Body of pancreas (tissue), 4 donors: ENCODE measurements around the gene CDC123. TPM values are rescaled to one million over a fixed set of nuclear protein-coding genes. Genes with fewer than 3 reads are reported as not detected.
"Not testable (repeated sequence)": the region's sequence is repeated elsewhere in the genome, so short reads cannot be mapped to it uniquely, and the experiment has no call there.

Experiments used
- ATAC-seq: fragments of 150-250 bp; one replicate; pipeline ENCODE4 v1.9.1; 2016
- DNase-seq, 4 donors: peaks; one replicate each; pipeline ENCODE4 v3.0.0-alpha.2; 2019
- H3K27ac ChIP-seq, 4 donors: fragments of 200-600 bp; sonication (generic); 1 replicate in 3 of 4; 2 replicates in 1 of 4; pipeline versions ENCODE4 v1.5.1 to v1.6.1; 2016 to 2019; ENCODE audit warnings: mild to moderate bottlenecking in 1 of 4, mixed read lengths in 1 of 4, moderate library complexity in 1 of 4
- H3K27me3 ChIP-seq, 2 donors: fragments of 200-600 bp; sonication (generic); one replicate each; pipeline ENCODE4 v1.6.0; 2016; ENCODE audit warnings: mild to moderate bottlenecking in 1 of 2
- H3K36me3 ChIP-seq, 2 donors: fragments of 200-600 bp; sonication (generic); replicated peaks in 1 of 2; 2 replicates each; pipeline ENCODE4 v1.5.1; 2016; ENCODE audit warnings: low read depth in 2 of 2; ENCODE audit not compliant: insufficient read depth in 1 of 2
- H3K4me1 ChIP-seq: fragments of 200-600 bp; sonication (generic); one replicate; pipeline ENCODE4 v1.6.0; 2016
- H3K4me3 ChIP-seq, 2 donors: fragments of 200-600 bp; sonication (generic); 1 replicate in 1 of 2; 2 replicates in 1 of 2; pipeline ENCODE4 v1.5.1; 2016 to 2019
- H3K9me3 ChIP-seq, 3 donors: fragments of 200-600 bp; sonication (generic); 1 replicate in 2 of 3; 2 replicates in 1 of 3; pipeline ENCODE4 v1.5.1; 2016
- POLR2A ChIP-seq, 3 donors: fragments of 450-650 bp; IDR thresholded peaks; one replicate each; pipeline ENCODE4 v1.6.1; 2016; ENCODE audit warnings: antibody characterized with exemption in 3 of 3, mild to moderate bottlenecking in 2 of 3
- whole genome bisulfite sequencing, 2 donors: methylation state at CpG; one replicate each; pipeline ENCODE4 v1.1.5; 2017; 5-methylcytosine and 5-hydroxymethylcytosine counted together
- intact Hi-C: fragments of 100-400 bp; cut with DNase I; formaldehyde crosslinking; loops from one replicate; pipeline ENCODE4 v1.15.1; 2023
- total RNA-seq, 2 donors: library from RNA; depleted of rRNA; stranded (reverse); fragments of >200 nt; gene quantifications; one replicate each; pipeline ENCODE4 v1.1.0, GENCODE V29; 2016
- TF ChIP-seq, protein P1 (sequence below), 7 experiments: fragments of 450-650 bp in 4 of 7; fragments of 200-600 bp in 3 of 7; sonication (generic) in 3 of 7; IDR thresholded peaks; one replicate each; pipeline ENCODE4 v1.5.1; 2016 to 2019; ENCODE audit warnings: antibody characterized with exemption in 7 of 7

CDC123 gene
- total RNA-seq, 2 donors from 2014 or later = 28.3 to 38.2 TPM

DNA sequence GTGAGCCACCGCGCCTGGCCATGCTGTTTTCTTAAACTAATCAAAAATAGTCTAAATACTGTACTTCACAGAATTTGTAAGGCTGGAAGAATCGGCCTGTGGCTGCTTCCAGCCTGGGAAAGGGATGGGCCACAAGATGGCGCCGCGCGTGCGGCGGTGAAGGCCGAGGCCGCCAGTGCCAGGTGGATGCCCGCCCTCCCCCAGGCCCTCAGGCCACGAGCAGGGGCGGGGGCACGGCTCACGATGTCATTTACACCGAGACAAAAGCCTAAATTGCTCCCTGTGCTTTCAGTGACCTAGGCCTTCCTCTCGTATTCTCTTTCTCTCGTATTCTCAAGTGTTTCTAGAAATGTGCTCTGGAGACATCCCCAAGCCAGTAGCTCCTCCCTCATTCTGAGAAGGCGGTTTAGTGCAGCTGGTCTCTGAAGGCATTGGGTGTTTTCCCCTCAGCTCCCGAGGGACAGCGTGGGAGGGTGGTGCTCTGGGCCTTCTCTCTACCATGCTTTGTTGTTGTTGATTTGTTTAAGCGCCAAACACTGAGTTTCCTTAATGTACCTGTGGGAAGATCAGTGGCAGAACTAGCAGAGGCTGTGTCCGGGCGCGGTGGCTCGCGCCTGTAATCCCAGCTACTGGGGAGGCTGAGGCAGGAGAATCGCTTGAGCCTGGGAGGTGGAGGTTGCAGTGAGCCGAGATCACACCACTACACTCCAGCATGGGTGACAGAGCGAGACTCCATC, 68.4 kb downstream of the CDC123 start:
- Histone ChIP-seq H3K27ac (peak overlapping the region in 2 of 4 donors; percentile 19 to 58), H3K36me3 (no peaks in the 10 kb centered on the region), H3K4me3 (no peak overlapping the region), H3K4me1 (peaks cover 22% of the 10 kb centered on the region), H3K27me3 (no peaks in the 10 kb centered on the region), H3K9me3 (no peaks in the 10 kb centered on the region)
- peak; percentile 75 to 87 (median 80) for DNase-seq
- 23 to 26% methylated on average over 14 to 31 of the region's 31 CpGs for WGBS, 2 donors
- peak; percentile 69 for ATAC-seq
- TF ChIP-seq, protein P1, sequence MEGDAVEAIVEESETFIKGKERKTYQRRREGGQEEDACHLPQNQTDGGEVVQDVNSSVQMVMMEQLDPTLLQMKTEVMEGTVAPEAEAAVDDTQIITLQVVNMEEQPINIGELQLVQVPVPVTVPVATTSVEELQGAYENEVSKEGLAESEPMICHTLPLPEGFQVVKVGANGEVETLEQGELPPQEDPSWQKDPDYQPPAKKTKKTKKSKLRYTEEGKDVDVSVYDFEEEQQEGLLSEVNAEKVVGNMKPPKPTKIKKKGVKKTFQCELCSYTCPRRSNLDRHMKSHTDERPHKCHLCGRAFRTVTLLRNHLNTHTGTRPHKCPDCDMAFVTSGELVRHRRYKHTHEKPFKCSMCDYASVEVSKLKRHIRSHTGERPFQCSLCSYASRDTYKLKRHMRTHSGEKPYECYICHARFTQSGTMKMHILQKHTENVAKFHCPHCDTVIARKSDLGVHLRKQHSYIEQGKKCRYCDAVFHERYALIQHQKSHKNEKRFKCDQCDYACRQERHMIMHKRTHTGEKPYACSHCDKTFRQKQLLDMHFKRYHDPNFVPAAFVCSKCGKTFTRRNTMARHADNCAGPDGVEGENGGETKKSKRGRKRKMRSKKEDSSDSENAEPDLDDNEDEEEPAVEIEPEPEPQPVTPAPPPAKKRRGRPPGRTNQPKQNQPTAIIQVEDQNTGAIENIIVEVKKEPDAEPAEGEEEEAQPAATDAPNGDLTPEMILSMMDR (IDR thresholded peaks at IDR 0.05) = peak; percentile 77 to 92 (median 83)
- TF ChIP-seq POLR2A (IDR thresholded peaks at IDR 0.05) = no peak
- intact Hi-C loops = loop anchor here (5.0 to 10.0 kb wide), 2 partner anchors 393 to 440 kb away; no protein-coding TSS in a partner anchor

GRCh38 chr10:12269056-12269455, 73.1 kb downstream of the CDC123 start:
- intact Hi-C loops = loop anchor here (10.0 kb wide), 1 partner anchor 436 kb away; no protein-coding TSS in a partner anchor
- no peaks in the 10 kb centered on the region for H3K27me3 ChIP-seq
- TF ChIP-seq, protein P1 (IDR thresholded peaks at IDR 0.05) = no peak
- no peak for TF ChIP-seq POLR2A (IDR thresholded peaks at IDR 0.05)
- H3K36me3 ChIP-seq = no peaks in the 10 kb centered on the region
- H3K9me3 ChIP-seq = no peaks in the 10 kb centered on the region
- ATAC-seq (no peak), DNase-seq (no peak)
- 88 to 90% methylated on average over 2 of the region's 2 CpGs for WGBS, 2 donors
- no peak overlapping the region for H3K4me3 ChIP-seq
- H3K4me1 ChIP-seq = peaks cover 39% of the 10 kb centered on the region
- H3K27ac ChIP-seq = no peak overlapping the region

DNA sequence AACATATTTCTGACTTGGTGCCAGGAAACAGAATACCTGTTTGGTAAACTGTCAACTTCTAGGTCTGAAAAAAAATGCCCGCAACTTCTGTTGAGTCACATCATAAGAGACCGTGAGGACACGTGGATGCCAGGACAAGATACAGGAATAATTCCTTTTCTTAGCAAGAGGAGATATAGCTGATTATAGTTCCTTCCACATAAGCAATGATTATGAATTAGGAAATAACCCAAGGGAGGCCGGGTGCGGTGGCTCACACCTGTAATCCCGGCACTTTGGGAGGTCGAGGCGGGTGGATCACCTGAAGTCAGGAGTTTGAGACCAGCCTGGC, 75.2 kb downstream of the CDC123 start:
- Histone ChIP-seq H3K27ac (peak overlapping the region in 2 of 4 donors; percentile 10 to 56), H3K4me1 (peaks cover 24% of the 10 kb centered on the region), H3K27me3 (no peaks in the 10 kb centered on the region), H3K4me3 (no peak overlapping the region), H3K36me3 (no peaks in the 10 kb centered on the region), H3K9me3 (no peaks in the 10 kb centered on the region)
- intact Hi-C loops = no loop called here
- 54 to 66% methylated on average over 8 of the region's 8 CpGs for WGBS, 2 donors
- ATAC-seq = no peak
- DNase-seq = no peak
- TF ChIP-seq, protein P1 (IDR thresholded peaks at IDR 0.05) = no peak
- no peak for TF ChIP-seq POLR2A (IDR thresholded peaks at IDR 0.05)

DNA sequence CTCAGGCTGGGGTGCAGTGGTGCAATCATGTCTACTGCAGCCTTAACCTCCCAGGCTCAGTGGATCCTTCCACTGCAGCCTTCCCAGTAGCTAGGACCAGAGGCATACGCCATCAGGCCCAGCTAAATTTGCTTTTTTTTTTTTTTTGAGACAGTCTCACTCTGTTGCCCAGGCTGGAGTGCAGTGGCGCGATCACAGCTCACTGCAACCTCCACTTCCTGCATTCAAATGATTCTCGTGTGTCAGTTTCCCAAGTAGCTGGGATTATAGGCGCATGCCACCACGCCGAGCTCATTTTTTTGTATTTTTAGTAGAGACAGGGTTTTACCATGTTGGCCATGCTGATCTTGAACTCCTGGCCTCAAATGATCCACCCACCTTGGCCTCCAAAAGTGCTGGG, 81.9 kb downstream of the CDC123 start:
- H3K9me3 ChIP-seq, H3K4me3 ChIP-seq, H3K36me3 ChIP-seq, ATAC-seq, intact Hi-C loops, H3K27ac ChIP-seq, H3K27me3 ChIP-seq, DNase-seq, H3K4me1 ChIP-seq: not testable (repeated sequence)
- WGBS, 2 donors = 90 to 96% methylated on average over 7 of the region's 7 CpGs

DNA sequence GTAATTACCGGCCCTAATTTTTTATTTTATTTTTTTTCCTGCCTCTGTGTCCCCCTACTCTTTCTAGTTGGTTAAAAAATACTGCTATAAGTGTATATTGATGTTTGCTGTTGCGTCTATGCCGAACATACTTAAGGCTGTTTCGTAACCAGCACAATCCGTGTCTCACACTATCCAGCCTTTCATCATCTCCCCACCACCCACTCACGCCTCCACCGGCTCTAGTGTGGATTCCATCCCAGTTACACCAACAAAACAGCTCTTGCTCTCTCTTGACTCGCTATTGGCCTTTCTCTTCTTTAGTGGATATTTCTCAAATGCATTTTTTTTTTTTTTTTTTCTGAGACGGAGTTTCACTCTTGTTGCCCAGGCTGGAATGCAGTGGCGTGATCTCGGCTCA, 83.3 kb downstream of the CDC123 start:
- 90 to 92% methylated on average over 11 of the region's 11 CpGs for WGBS, 2 donors
- DNase-seq (peak in 1 of 4 donors; percentile 13), ATAC-seq (no peak)
- no peaks in the 10 kb centered on the region for H3K27me3 ChIP-seq
- H3K9me3 ChIP-seq = no peaks in the 10 kb centered on the region
- intact Hi-C loops = no loop called here
- no peak for TF ChIP-seq POLR2A (IDR thresholded peaks at IDR 0.05)
- TF ChIP-seq, protein P1 (IDR thresholded peaks at IDR 0.05) = no peak
- H3K4me1 ChIP-seq = peaks cover 2% of the 10 kb centered on the region
- no peak overlapping the region for H3K4me3 ChIP-seq
- H3K36me3 ChIP-seq = no peaks in the 10 kb centered on the region
- no peak overlapping the region for H3K27ac ChIP-seq
